HepG2 (cell line): ENCODE measurements around the gene DNAJC24. TPM values are rescaled to one million over a fixed set of nuclear protein-coding genes. Genes with fewer than 3 reads are reported as not detected.

Experiments used
- ATAC-seq: fragments of 200-7000 bp; cut with Tn5 transposase; 3 replicates; pipeline ENCODE4 v1.9.1; 2020; ENCODE audit warnings: mild to moderate bottlenecking, moderate library complexity
- BruUV-seq: library from RNA; stranded (reverse); fragments of 400-500 nt; replicated peaks from 2 replicates; lab custom pipeline; 2021; lab: Mats Ljungman, UMichigan
- CTCF ChIA-PET: fragments of 300-600 bp; formaldehyde crosslinking; extraction: SDS; loops from one replicate; lab custom pipeline; 2021; ENCODE audit warnings: low total read pairs, inconsistent platforms, low intra/inter-chr PET ratio; lab: Yijun Ruan, JAX
- POLR2A ChIA-PET: fragments of 350-600 bp; sonication (Branson Sonifier 250); formaldehyde crosslinking; loops from one replicate; lab custom pipeline; 2020; ENCODE audit warnings: antibody characterized with exemption, inconsistent platforms; lab: Yijun Ruan, JAX
- DNase-seq: peaks from one replicate; pipeline ENCODE4 v3.0.0-alpha.2; 2015; ENCODE audit warnings: low spot score
- FAIRE-seq: peaks from 3 replicates; lab custom pipeline; 2011; peaks lifted over from hg19 to GRCh38; lab: Jason Lieb, UNC
- H2AFZ ChIP-seq: one replicate; pipeline ENCODE4 v1.6.1; 2011; ENCODE audit warnings: low read length, inconsistent platforms
- H3K27ac ChIP-seq: fragments of 300-600 bp; 3 replicates; pipeline ENCODE4 v1.8.0; 2011; ENCODE audit warnings: mixed run types, mild to moderate bottlenecking, mixed read lengths, low read length, inconsistent platforms; ENCODE audit not compliant: insufficient read depth; ENCODE audit errors: extremely low read length
- H3K27me3 ChIP-seq, 2 experiments: fragments of 200-600 bp in 1 of 2; 2 replicates in 1 of 2; 3 replicates in 1 of 2; pipeline versions ENCODE4 v1.6.0 to v1.8.0; 2011; ENCODE audit warnings: low read length in 2 of 2, mild to moderate bottlenecking in 2 of 2, moderate library complexity in 2 of 2, inconsistent platforms in 1 of 2; ENCODE audit not compliant: insufficient read depth in 2 of 2, control insufficient read depth in 1 of 2
- H3K36me3 ChIP-seq, 2 experiments: fragments of 200-600 bp in 1 of 2; replicated peaks in 1 of 2; 2 replicates in 1 of 2; 3 replicates in 1 of 2; pipeline versions ENCODE4 v1.5.1 to v1.8.0; 2011; ENCODE audit warnings: low read length in 2 of 2, inconsistent platforms in 1 of 2; ENCODE audit not compliant: insufficient read depth in 2 of 2, control insufficient read depth in 1 of 2
- H3K4me1 ChIP-seq: 2 replicates; pipeline ENCODE4 v1.5.1; 2012; ENCODE audit warnings: low read length, inconsistent platforms; ENCODE audit not compliant: insufficient read depth
- H3K4me2 ChIP-seq: 2 replicates; pipeline ENCODE4 v1.6.0; 2011; ENCODE audit warnings: low read depth, low read length, inconsistent platforms
- H3K4me3 ChIP-seq, 3 experiments: fragments of 200-600 bp in 1 of 3; sonication (generic), shearing (Covaris generic) in 1 of 3; replicated peaks in 1 of 3; 2 replicates each; pipeline ENCODE4 v1.5.1; 2011 to 2016; ENCODE audit warnings: low read length in 3 of 3, inconsistent platforms in 2 of 3, low read depth in 2 of 3, mild to moderate bottlenecking in 2 of 3, control low read depth in 1 of 3, mixed read lengths in 1 of 3; ENCODE audit not compliant: insufficient read depth in 1 of 3
- H3K79me2 ChIP-seq: one replicate; pipeline ENCODE4 v1.6.1; 2011; ENCODE audit warnings: low read length, inconsistent platforms; ENCODE audit not compliant: insufficient read depth
- H3K9ac ChIP-seq: 2 replicates; pipeline ENCODE4 v1.6.0; 2011; ENCODE audit warnings: mild to moderate bottlenecking, low read depth, low read length, inconsistent platforms; ENCODE audit not compliant: insufficient read depth
- H3K9me3 ChIP-seq: 2 replicates; pipeline ENCODE4 v1.5.1; 2012; ENCODE audit warnings: mild to moderate bottlenecking, low read length
- H4K20me1 ChIP-seq: 2 replicates; pipeline ENCODE4 v1.6.0; 2011; ENCODE audit warnings: inconsistent platforms, mild to moderate bottlenecking, low read length, moderate library complexity; ENCODE audit not compliant: insufficient read depth
- ETV6 ChIP-seq: sonication (generic); formaldehyde crosslinking; conservative IDR thresholded peaks from 2 replicates; pipeline ENCODE4 v1.4.0; 2020; ENCODE audit warnings: missing genetic modification reagents
- EZH2 ChIP-seq: conservative IDR thresholded peaks from 2 replicates; pipeline ENCODE4 v1.6.1; 2012; ENCODE audit warnings: mild to moderate bottlenecking, low read depth, low read length, moderate library complexity
- GABPB1 ChIP-seq: IDR thresholded peaks from 2 replicates; pipeline ENCODE4 v1.6.1; 2016; ENCODE audit warnings: mild to moderate bottlenecking, missing genetic modification reagents, moderate library complexity, missing compliant biosample characterization
- GLI4 ChIP-seq: sonication (generic); formaldehyde crosslinking; IDR thresholded peaks from 2 replicates; pipeline ENCODE4 v1.5.1; 2020; ENCODE audit warnings: missing genetic modification reagents, mild to moderate bottlenecking, moderate library complexity, borderline replicate concordance
- HDAC2 ChIP-seq: sonication (generic); formaldehyde crosslinking; IDR thresholded peaks from 2 replicates; pipeline ENCODE4 v1.4.0; 2020; ENCODE audit warnings: missing genetic modification reagents
- PRDM10 ChIP-seq: sonication (generic); formaldehyde crosslinking; IDR thresholded peaks from 2 replicates; pipeline ENCODE4 v1.4.0; 2020; ENCODE audit warnings: low read depth, missing genetic modification reagents
- SIX4 ChIP-seq: sonication (generic); formaldehyde crosslinking; IDR thresholded peaks from 2 replicates; pipeline ENCODE4 v1.4.0; 2020; ENCODE audit warnings: missing genetic modification reagents
- TOPORS ChIP-seq: sonication (generic); formaldehyde crosslinking; IDR thresholded peaks from 2 replicates; pipeline ENCODE4 v1.8.0; 2023; ENCODE audit warnings: mild to moderate bottlenecking, missing genetic modification reagents
- ZNF12 ChIP-seq: sonication (generic); formaldehyde crosslinking; IDR thresholded peaks from 2 replicates; pipeline ENCODE4 v1.5.0; 2020; ENCODE audit warnings: missing genetic modification reagents
- ZNF343 ChIP-seq: sonication (generic); formaldehyde crosslinking; IDR thresholded peaks from 2 replicates; pipeline ENCODE4 v1.4.0; 2020; ENCODE audit warnings: mild to moderate bottlenecking, missing genetic modification reagents
- ZNF550 ChIP-seq: sonication (generic); formaldehyde crosslinking; IDR thresholded peaks from 2 replicates; pipeline ENCODE4 v1.4.0; 2020; ENCODE audit warnings: mild to moderate bottlenecking, missing genetic modification reagents, borderline replicate concordance
- ZNF691 ChIP-seq: sonication (generic); formaldehyde crosslinking; IDR thresholded peaks from 2 replicates; pipeline ENCODE4 v1.4.0; 2020; ENCODE audit warnings: missing genetic modification reagents, low read depth, mild to moderate bottlenecking, borderline replicate concordance
- ZNF781 ChIP-seq: sonication (generic); formaldehyde crosslinking; IDR thresholded peaks from 2 replicates; pipeline ENCODE4 v1.5.1; 2020; ENCODE audit warnings: borderline replicate concordance, mild to moderate bottlenecking, missing genetic modification reagents; ENCODE audit errors: not compliant biosample characterization
- ZSCAN21 ChIP-seq: sonication (generic); formaldehyde crosslinking; IDR thresholded peaks from 2 replicates; pipeline ENCODE4 v1.8.0; 2022; ENCODE audit warnings: mild to moderate bottlenecking, missing genetic modification reagents, moderate library complexity, borderline replicate concordance
- WGBS: methylation state at CpG from one replicate; pipeline ENCODE4 v1.1.6; 2017; ENCODE audit warnings: low lambda C conversion rate; 5-methylcytosine and 5-hydroxymethylcytosine counted together
- in situ Hi-C: cut with HindIII; loops from 2 replicates; pipeline ENCODE4 v1.10.0; 2017; ENCODE audit warnings: low pct_unique_long_range_greater_than_20kb; ENCODE audit not compliant: extremely low pct_ligation_motif_present
- intact Hi-C: fragments of 100-400 bp; cut with micrococcal nuclease; formaldehyde crosslinking; loops from one replicate; pipeline ENCODE4 v1.10.0; 2022; ENCODE audit not compliant: unreplicated experiment
- polyA plus RNA-seq, 8 experiments: library from polyadenylated mRNA; depleted of rRNA in 3 of 8; stranded (reverse) in 7 of 8; unstranded in 1 of 8; fragments of >200 nt; fragmentation: Illumina TruSeq in 4 of 8; extraction: Trizol in 4 of 8; gene quantifications; 2 replicates each; pipeline versions ENCODE4 v1.2.1 to v1.2.3, GENCODE V29; 2011 to 2016; ENCODE audit warnings: low read depth in 4 of 8, missing spikeins in 1 of 8, mixed read lengths in 1 of 8; ENCODE audit not compliant: insufficient read depth in 1 of 8
- total RNA-seq, 5 experiments: library from RNA; depleted of rRNA; stranded (reverse); fragments of >200 nt; fragmentation: Illumina TruSeq; extraction: Trizol; gene quantifications; 2 replicates each; pipeline ENCODE4 v1.2.3, GENCODE V29; 2016; ENCODE audit warnings: low read depth in 1 of 5
- TF ChIP-seq, protein P1 (sequence below): sonication (generic); formaldehyde crosslinking; IDR thresholded peaks from 2 replicates; pipeline ENCODE4 v1.4.0; 2020; ENCODE audit warnings: missing genetic modification reagents
- TF ChIP-seq, protein P2 (sequence below), 2 experiments: sonication (generic) in 1 of 2; formaldehyde crosslinking in 1 of 2; IDR thresholded peaks; 2 replicates each; pipeline versions ENCODE4 v1.5.1 to v1.6.1; 2011 to 2020; ENCODE audit warnings: borderline replicate concordance in 1 of 2, low read depth in 1 of 2, low read length in 1 of 2, mild to moderate bottlenecking in 1 of 2, missing genetic modification reagents in 1 of 2, moderate library complexity in 1 of 2

DNAJC24 gene
- total and polyA plus RNA-seq, 2 of the 13 experiments (the other 11 are each of a cell fraction or from before 2014, with no cell fraction given), result 10.5 to 13.7 TPM

GRCh38 chr11:31383116-31383515 lies 13.5 kb downstream of the DNAJC24 start (continued):
- no peak for TF ChIP-seq TOPORS (CRISPR knock-in tag)
- TF ChIP-seq ZNF12, result no peak
- TF ChIP-seq HDAC2 (CRISPR knock-in tag), result no peak

DNA sequence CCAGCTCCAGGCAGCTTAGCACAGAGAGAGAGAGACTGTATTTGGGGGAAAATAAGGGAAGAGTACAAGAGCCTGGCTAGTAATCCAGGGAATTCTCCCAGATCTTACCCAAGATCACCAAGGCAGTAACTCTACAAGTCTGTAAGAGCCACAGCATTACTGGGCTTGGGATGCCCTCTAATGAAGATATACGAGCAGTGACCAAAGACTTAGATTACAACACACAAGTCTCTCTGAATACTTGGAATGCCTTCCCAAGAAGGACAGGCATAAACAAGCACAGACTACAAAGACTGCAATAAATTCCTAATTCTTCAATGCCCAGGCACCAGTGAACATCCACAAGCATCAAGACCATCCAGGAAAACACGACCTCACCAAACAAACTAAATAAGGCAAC lies 17.7 kb downstream of the DNAJC24 start:
- no peak for FAIRE-seq
- CTCF ChIA-PET, result no interaction called here
- intact Hi-C loops, result no loop called here
- TF ChIP-seq ZNF550 (no peak), EZH2 (no peak), ZNF781 (CRISPR knock-in tag) (no peak), PRDM10 (CRISPR knock-in tag) (no peak), ZNF343 (CRISPR knock-in tag) (no peak), SIX4 (CRISPR knock-in tag) (no peak), ZNF691 (CRISPR knock-in tag) (no peak), GLI4 (CRISPR knock-in tag) (no peak), ETV6 (CRISPR knock-in tag) (no peak), ZSCAN21 (CRISPR knock-in tag) (no peak), GABPB1 (no peak)
- TF ChIP-seq, protein P1, sequence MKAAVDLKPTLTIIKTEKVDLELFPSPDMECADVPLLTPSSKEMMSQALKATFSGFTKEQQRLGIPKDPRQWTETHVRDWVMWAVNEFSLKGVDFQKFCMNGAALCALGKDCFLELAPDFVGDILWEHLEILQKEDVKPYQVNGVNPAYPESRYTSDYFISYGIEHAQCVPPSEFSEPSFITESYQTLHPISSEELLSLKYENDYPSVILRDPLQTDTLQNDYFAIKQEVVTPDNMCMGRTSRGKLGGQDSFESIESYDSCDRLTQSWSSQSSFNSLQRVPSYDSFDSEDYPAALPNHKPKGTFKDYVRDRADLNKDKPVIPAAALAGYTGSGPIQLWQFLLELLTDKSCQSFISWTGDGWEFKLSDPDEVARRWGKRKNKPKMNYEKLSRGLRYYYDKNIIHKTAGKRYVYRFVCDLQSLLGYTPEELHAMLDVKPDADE, result no peak
- TF ChIP-seq, protein P2, sequence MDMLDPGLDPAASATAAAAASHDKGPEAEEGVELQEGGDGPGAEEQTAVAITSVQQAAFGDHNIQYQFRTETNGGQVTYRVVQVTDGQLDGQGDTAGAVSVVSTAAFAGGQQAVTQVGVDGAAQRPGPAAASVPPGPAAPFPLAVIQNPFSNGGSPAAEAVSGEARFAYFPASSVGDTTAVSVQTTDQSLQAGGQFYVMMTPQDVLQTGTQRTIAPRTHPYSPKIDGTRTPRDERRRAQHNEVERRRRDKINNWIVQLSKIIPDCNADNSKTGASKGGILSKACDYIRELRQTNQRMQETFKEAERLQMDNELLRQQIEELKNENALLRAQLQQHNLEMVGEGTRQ (IDR thresholded peaks at IDR 0.05; ENCODE audit: low read depth, low read length), result no peak
- TF ChIP-seq, protein P2 (CRISPR knock-in tag; IDR thresholded peaks at IDR 0.05; ENCODE audit: borderline replicate concordance), result no peak

More for the DNA sequence above, 17.7 kb downstream of the DNAJC24 start:
- Histone ChIP-seq H3K27ac (no peak overlapping the region), H3K36me3 (no peaks in the 10 kb centered on the region), H3K27me3 (no peaks in the 10 kb centered on the region), H3K9me3 (no peaks in the 10 kb centered on the region), H2AFZ (no peak overlapping the region), H4K20me1 (no peaks in the 10 kb centered on the region), H3K9ac (no peak overlapping the region), H3K79me2 (no peaks in the 10 kb centered on the region), H3K4me3 (no peak overlapping the region), H3K4me1 (no peaks in the 10 kb centered on the region), H3K4me2 (no peak overlapping the region)
- 96% methylated on average over 2 of the region's 2 CpGs for WGBS
- DNase-seq, result no peak
- ATAC-seq, result no peak
- POLR2A ChIA-PET, result no interaction called here
- BruUV-seq, result no TSS peak
- in situ Hi-C loops, result loop anchor here (25.0 kb wide), 1 partner anchor 775 kb away; no protein-coding TSS in a partner anchor
